PC-9 (cell line): ENCODE measurements around the gene PDE4B. TPM values are rescaled to one million over a fixed set of nuclear protein-coding genes. Genes with fewer than 3 reads are reported as not detected.
"Not testable (repeated sequence)": the region's sequence is repeated elsewhere in the genome, so short reads cannot be mapped to it uniquely, and the experiment has no call there.

ENCODE experiments used
- BruUV-seq: library from RNA; stranded (reverse); fragments of 400-500 nt; replicated peaks from 2 replicates; lab custom pipeline; 2021; lab: Mats Ljungman, UMichigan
- CTCF ChIA-PET: fragments of 300-600 bp; sonication (Branson Sonifier 250); formaldehyde crosslinking; loops from one replicate; lab custom pipeline; 2022; ENCODE audit warnings: antibody characterized with exemption; lab: Charles Lee
- POLR2A ChIA-PET: fragments of 300-600 bp; sonication (Branson Sonifier 250); formaldehyde crosslinking; loops from one replicate; lab custom pipeline; 2022; ENCODE audit warnings: antibody characterized with exemption; ENCODE audit not compliant: unreplicated experiment; lab: Charles Lee
- DNase-seq, 2 experiments: peaks; one replicate each; pipeline versions ENCODE4 v3.0.0 to v3.0.0-alpha.2; 2015 to 2022; ENCODE audit warnings: mixed read lengths in 1 of 2
- H2AFZ ChIP-seq: fragments of 200-600 bp; sonication (generic); 2 replicates; pipeline ENCODE4 v1.8.1; 2017; ENCODE audit warnings: antibody characterized with exemption
- H3F3A ChIP-seq: fragments of 200-600 bp; sonication (generic); 2 replicates; pipeline ENCODE4 v1.8.1; 2017; ENCODE audit warnings: antibody characterized with exemption, mild to moderate bottlenecking, low read depth; ENCODE audit not compliant: insufficient read depth
- H3K27ac ChIP-seq: fragments of 200-600 bp; sonication (generic); 2 replicates; pipeline ENCODE4 v1.6.1; 2016; ENCODE audit warnings: mixed run types
- H3K27me3 ChIP-seq: fragments of 200-600 bp; sonication (generic); 2 replicates; pipeline ENCODE4 v1.6.1; 2016; ENCODE audit warnings: low read depth, mixed run types; ENCODE audit not compliant: insufficient read depth
- H3K36me3 ChIP-seq: fragments of 200-600 bp; sonication (generic); 2 replicates; pipeline ENCODE4 v1.6.1; 2016; ENCODE audit warnings: low read depth, mixed run types
- H3K4me1 ChIP-seq: fragments of 200-600 bp; sonication (generic); replicated peaks from 2 replicates; pipeline ENCODE4 v1.6.1; 2016; ENCODE audit warnings: mixed run types; ENCODE audit not compliant: insufficient read depth
- H3K4me2 ChIP-seq: fragments of 200-600 bp; sonication (generic); 2 replicates; pipeline ENCODE4 v1.6.1; 2017; ENCODE audit warnings: mixed run types
- H3K4me3 ChIP-seq: fragments of 200-600 bp; sonication (generic); 2 replicates; pipeline ENCODE4 v1.6.1; 2016; ENCODE audit warnings: mixed run types
- H3K79me2 ChIP-seq: fragments of 200-600 bp; sonication (generic); 2 replicates; pipeline ENCODE4 v1.6.1; 2017; ENCODE audit warnings: low read depth, mixed run types
- H3K9me2 ChIP-seq: fragments of 200-600 bp; sonication (generic); 2 replicates; pipeline ENCODE4 v1.8.1; 2017; ENCODE audit warnings: mild to moderate bottlenecking; ENCODE audit not compliant: insufficient read depth
- H3K9me3 ChIP-seq: fragments of 200-600 bp; sonication (generic); 2 replicates; pipeline ENCODE4 v1.8.1; 2016; ENCODE audit warnings: low read depth; ENCODE audit not compliant: insufficient read depth
- H4K20me1 ChIP-seq: fragments of 200-600 bp; sonication (generic); 2 replicates; pipeline ENCODE4 v1.8.1; 2017; ENCODE audit not compliant: insufficient read depth
- CTCF ChIP-seq: fragments of 200-600 bp; sonication (generic); conservative IDR thresholded peaks from 2 replicates; pipeline ENCODE4 v1.6.1; 2017; ENCODE audit warnings: mixed run types, antibody characterized with exemption, mild to moderate bottlenecking, moderate library complexity
- EZH2 ChIP-seq: fragments of 200-600 bp; sonication (generic); IDR thresholded peaks from 2 replicates; pipeline ENCODE4 v1.8.0; 2017; ENCODE audit warnings: antibody characterized with exemption, low read depth
- intact Hi-C: fragments of 100-400 bp; cut with micrococcal nuclease; formaldehyde crosslinking; loops from one replicate; pipeline ENCODE4 v1.10.0; 2022; ENCODE audit not compliant: unreplicated experiment
- total RNA-seq: library from RNA; stranded (reverse); gene quantifications from 2 replicates; pipeline ENCODE4 v1.2.3, GENCODE V29; 2021

PDE4B gene
- total RNA-seq, 1 experiment from 2014 or later, result 1.3 TPM

- POLR2A ChIA-PET, result no interaction called here
- no peak overlapping the region for H3K4me3 ChIP-seq
- no peak for DNase-seq
- no peaks in the 10 kb centered on the region for H3K9me2 ChIP-seq
- no peaks in the 10 kb centered on the region for H4K20me1 ChIP-seq
- TF ChIP-seq CTCF, result no peak
- TF ChIP-seq EZH2, result no peak
- no peaks in the 10 kb centered on the region for H3K79me2 ChIP-seq
- H3F3A ChIP-seq, result no peaks in the 10 kb centered on the region
- BruUV-seq, result no TSS peak
- no peak overlapping the region for H3K4me2 ChIP-seq
- intact Hi-C loops, result no loop called here
- H3K4me1 ChIP-seq, result no peaks in the 10 kb centered on the region
- CTCF ChIA-PET, result no interaction called here
- H3K36me3 ChIP-seq, result no peaks in the 10 kb centered on the region
- H3K27me3 ChIP-seq, result no peaks in the 10 kb centered on the region
- no peaks in the 10 kb centered on the region for H3K9me3 ChIP-seq
- H3K27ac ChIP-seq, result no peak overlapping the region
- H2AFZ ChIP-seq, result no peak overlapping the region
These were observed 332.0 kb downstream of the PDE4B start for GRCh38 chr1:66124670-66125069.

GRCh38 chr1:66128641-66129040 is 335.9 kb downstream of the PDE4B start:
- not testable (repeated sequence) for BruUV-seq

GRCh38 chr1:66132324-66132723 is 339.6 kb downstream of the PDE4B start:
- Histone ChIP-seq H3K36me3 (no peaks in the 10 kb centered on the region), H3K9me3 (no peaks in the 10 kb centered on the region), H3K27ac (no peak overlapping the region), H3K4me1 (no peaks in the 10 kb centered on the region), H3K4me3 (no peak overlapping the region), H3K4me2 (no peak overlapping the region), H3K27me3 (no peaks in the 10 kb centered on the region), H3K79me2 (no peaks in the 10 kb centered on the region), H3K9me2 (no peaks in the 10 kb centered on the region), H3F3A (no peaks in the 10 kb centered on the region), H4K20me1 (no peaks in the 10 kb centered on the region), H2AFZ (no peak overlapping the region; the same call in 1 of the 2 replicates)
- no peak for DNase-seq
- ChIA-PET POLR2A (no interaction called here), CTCF (no interaction called here)
- no TSS peak for BruUV-seq
- intact Hi-C loops, result no loop called here
- TF ChIP-seq EZH2 (no peak), CTCF (no peak)

More at GRCh38 chr1:66128641-66129040, 335.9 kb downstream of the PDE4B start:
- H3F3A ChIP-seq, H3K4me2 ChIP-seq, H3K9me3 ChIP-seq, H4K20me1 ChIP-seq, H3K4me1 ChIP-seq, H3K27ac ChIP-seq, H3K27me3 ChIP-seq, POLR2A ChIA-PET, DNase-seq, H3K36me3 ChIP-seq, H3K9me2 ChIP-seq, CTCF ChIA-PET, intact Hi-C loops, H2AFZ ChIP-seq, H3K79me2 ChIP-seq, H3K4me3 ChIP-seq: not testable (repeated sequence)

- Histone ChIP-seq H3K9me2 (no peaks in the 10 kb centered on the region), H3K4me3 (no peak overlapping the region), H3K4me2 (no peak overlapping the region), H3K4me1 (no peaks in the 10 kb centered on the region), H3K79me2 (no peaks in the 10 kb centered on the region), H3K36me3 (no peaks in the 10 kb centered on the region), H2AFZ (no peak overlapping the region), H3K9me3 (no peaks in the 10 kb centered on the region), H3K27ac (no peak overlapping the region), H3F3A (no peaks in the 10 kb centered on the region), H4K20me1 (no peaks in the 10 kb centered on the region), H3K27me3 (no peaks in the 10 kb centered on the region)
- ChIA-PET POLR2A (no interaction called here), CTCF (interaction anchor here (0.7 kb wide), 1 partner anchor 725 kb away, joined by 4 read pairs; no protein-coding TSS in a partner anchor)
- no TSS peak for BruUV-seq
- TF ChIP-seq EZH2, result no peak
- TF ChIP-seq CTCF, result no peak
- intact Hi-C loops, result no loop called here
- no peak for DNase-seq
These were observed 341.3 kb downstream of the PDE4B start for GRCh38 chr1:66134004-66134403.
